Stimulated activated effector memory CD8-positive, alpha-beta T cell treated with anti-CD3 and anti-CD28 coated beads, Interleukin-12 subunit alpha, Interleukin-12 subunit beta, amount 100 ng/mL, for 72 hours (primary cell): ENCODE measurements around the gene AGAP1.
"Not testable (repeated sequence)": the region's sequence is repeated elsewhere in the genome, so short reads cannot be mapped to it uniquely, and the experiment has no call there.

Source experiments
- ATAC-seq: fragments of 150-1000 bp; cut with Tn5 transposase; 2 replicates; pipeline ENCODE4 v1.10.0; 2021
- DNase-seq, 2 donors: peaks; one replicate each; pipeline ENCODE4 v3.0.0; 2021 to 2022; ENCODE audit warnings: low spot score in 2 of 2
- H3K27ac Mint-ChIP-seq: one replicate; pipeline ENCODE4 v1.8.0; 2022; ENCODE audit warnings: mild to moderate bottlenecking, mixed read lengths
- H3K36me3 Mint-ChIP-seq: one replicate; pipeline ENCODE4 v1.8.0; 2022; ENCODE audit warnings: mild to moderate bottlenecking, mixed read lengths
- H3K4me1 Mint-ChIP-seq: one replicate; pipeline ENCODE4 v1.8.0; 2022; ENCODE audit warnings: mixed read lengths
- H3K4me3 Mint-ChIP-seq: one replicate; pipeline ENCODE4 v1.8.0; 2022; ENCODE audit warnings: mild to moderate bottlenecking, mixed read lengths
- H3K9me3 Mint-ChIP-seq: one replicate; pipeline ENCODE4 v1.8.0; 2022; ENCODE audit warnings: mixed read lengths

Gene AGAP1

DNA sequence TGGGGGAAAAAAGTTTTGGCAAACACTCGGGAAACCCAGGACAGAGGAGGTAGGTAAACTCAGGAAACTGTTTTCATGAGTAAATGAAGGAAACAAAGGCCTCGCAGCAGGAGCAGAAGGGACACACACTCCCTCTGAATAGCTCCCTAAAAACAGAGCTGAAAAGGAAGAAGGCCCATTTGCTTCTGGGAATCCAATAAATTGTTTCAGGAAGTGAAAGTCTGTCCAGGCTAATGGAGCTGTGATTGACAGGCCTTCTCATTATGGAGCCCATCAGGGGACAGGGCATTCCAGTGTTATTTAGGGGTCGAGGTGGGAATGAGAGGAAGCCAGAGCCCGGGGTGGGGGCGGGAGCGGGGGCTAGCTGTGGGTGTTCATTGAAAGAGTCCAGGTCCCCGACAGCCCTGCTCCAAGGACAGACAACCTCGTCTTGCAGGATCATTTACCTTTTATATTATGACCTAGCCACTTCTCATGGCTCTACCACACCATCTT lies 593.2 kb downstream of the AGAP1 start:
- ATAC-seq (no peak), DNase-seq (no peak)
- no peaks in the 10 kb centered on the region for H3K36me3 Mint-ChIP-seq
- no peak overlapping the region for H3K27ac Mint-ChIP-seq
- H3K9me3 Mint-ChIP-seq, result no peaks in the 10 kb centered on the region
- H3K4me3 Mint-ChIP-seq, result no peak overlapping the region
- H3K4me1 Mint-ChIP-seq, result no peaks in the 10 kb centered on the region

DNA sequence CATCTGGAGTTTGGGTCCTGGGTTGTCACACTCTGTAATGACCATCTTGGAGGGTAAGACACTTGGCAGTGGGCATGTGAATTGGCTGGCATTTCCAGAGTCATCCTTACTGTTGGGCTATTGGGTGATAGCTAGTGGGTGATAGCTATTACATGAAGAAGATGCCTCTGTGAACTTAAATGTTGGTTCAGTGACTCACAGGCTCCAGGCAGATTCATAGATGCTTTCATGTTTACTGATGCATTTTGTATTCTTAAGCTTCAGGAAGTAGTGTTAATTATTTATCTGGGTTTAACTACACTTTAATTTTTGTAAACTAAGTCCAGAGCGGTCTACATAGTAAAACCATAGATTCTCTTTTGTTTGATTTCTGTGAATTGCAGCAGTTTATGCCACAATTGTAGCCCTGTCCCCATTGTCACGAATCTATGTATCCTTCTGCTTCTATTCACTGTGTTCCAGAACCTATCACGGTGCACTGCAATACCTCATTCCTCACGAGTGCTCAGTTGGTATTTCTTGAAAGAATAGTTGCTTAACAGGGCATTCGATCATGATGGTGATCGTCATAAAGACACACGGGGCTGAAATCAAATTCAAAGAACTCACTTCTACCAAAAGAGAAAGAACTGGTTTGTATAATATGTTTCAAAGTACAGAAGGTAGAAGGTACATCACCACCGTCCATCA lies 594.7 kb downstream of the AGAP1 start:
- Mint-ChIP-seq H3K4me3 (no peak overlapping the region), H3K27ac (no peak overlapping the region), H3K9me3 (no peaks in the 10 kb centered on the region), H3K4me1 (no peaks in the 10 kb centered on the region), H3K36me3 (no peaks in the 10 kb centered on the region)
- DNase-seq, result no peak
- no peak for ATAC-seq

DNA sequence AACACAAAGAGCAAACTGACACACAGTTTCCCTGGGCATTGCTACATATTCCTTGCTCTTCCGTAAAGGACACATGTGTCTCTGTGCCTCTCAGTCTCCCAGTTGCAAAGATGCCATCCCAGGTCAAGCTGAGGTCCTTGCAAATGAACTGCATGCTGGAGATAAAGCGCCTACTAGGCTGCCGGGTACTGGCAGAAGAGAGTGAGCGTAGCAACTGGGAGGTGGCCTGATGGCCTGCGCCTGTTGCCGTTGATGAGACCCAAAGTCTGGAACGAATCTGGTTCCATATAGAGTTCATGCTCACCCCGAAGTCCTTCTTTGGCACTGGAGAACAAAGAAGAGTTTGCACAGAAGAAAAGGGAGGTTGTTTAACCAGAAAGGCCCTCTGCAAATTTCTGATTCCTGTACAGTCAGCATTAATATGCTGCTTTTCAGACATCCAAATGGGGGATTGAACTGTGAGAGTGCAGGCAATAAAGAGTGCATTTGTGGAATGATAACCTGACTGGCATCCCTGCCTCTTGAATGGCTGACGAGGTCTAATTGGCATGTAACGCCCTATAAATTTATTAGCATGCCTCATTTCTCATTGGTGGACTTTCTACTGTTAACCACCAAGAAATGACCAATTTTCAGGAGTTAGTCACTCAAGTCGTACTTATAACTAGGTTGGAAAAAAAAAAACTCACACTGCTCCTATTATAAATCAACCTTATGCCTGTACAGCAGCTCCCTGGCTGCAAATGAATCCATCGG lies 595.6 kb downstream of the AGAP1 start:
- Mint-ChIP-seq H3K4me3 (no peak overlapping the region), H3K4me1 (no peaks in the 10 kb centered on the region), H3K9me3 (no peaks in the 10 kb centered on the region), H3K36me3 (no peaks in the 10 kb centered on the region), H3K27ac (no peak overlapping the region)
- DNase-seq (no peak), ATAC-seq (no peak)

DNA sequence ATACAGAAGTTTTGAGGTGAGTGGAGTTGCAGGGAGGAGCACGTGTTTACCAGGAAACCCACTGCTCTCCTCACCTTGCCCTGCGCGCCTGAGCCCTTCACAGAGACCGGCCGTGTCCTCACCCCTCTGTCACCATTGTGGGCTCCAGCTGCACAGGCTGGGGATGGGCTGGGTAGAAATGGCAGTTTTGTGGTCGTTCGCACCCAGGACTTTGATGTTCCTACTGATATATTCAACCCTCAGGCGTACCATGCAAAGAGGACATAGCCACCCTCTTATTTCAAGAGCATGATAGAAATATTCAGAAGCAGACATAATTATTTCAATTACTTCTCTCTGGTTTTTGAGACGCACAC lies 596.2 kb downstream of the AGAP1 start:
- no peak for ATAC-seq
- Mint-ChIP-seq H3K4me1 (no peaks in the 10 kb centered on the region), H3K36me3 (no peaks in the 10 kb centered on the region), H3K9me3 (no peaks in the 10 kb centered on the region), H3K27ac (no peak overlapping the region), H3K4me3 (no peak overlapping the region)
- no peak for DNase-seq

DNA sequence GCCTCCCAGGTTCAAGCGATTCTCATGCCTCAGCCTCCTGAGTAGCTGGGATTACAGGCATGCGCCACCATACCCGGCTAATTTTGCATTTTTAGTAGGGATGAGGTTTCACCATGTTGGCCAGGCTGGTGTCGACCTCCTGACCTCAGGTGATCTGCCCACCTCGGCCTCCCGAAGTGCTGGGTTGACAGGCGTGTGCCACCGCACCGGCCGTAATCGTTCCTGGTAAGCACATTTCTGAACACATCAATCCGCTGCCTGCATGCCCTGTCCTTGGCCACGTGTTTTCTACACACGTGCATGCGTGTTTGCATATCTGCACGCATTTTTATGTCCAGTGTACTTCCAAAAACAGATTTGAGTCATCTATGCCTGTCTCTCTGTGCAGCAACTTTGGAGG lies 597.0 kb downstream of the AGAP1 start:
- H3K4me3 Mint-ChIP-seq, H3K9me3 Mint-ChIP-seq, H3K27ac Mint-ChIP-seq, DNase-seq, H3K4me1 Mint-ChIP-seq, ATAC-seq, H3K36me3 Mint-ChIP-seq: not testable (repeated sequence)

DNA sequence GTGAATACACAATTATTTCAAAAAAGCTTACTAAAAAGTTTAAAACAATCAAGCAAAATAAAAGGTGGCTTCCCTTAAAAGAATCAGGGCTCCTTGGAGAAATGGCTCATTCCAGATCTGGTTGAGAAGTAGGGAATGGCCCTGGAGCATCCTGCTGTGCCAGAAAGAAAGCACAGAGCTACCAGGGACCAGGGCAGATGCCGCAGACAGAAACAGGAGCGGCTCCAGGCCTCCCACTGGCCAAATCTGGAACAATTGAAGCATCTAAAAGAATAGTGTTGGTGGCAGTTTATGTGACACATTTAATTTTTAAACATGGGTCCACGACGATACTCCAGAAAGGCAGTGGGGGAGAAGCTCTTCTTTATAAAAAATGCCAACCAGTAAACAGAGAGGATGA lies 598.9 kb downstream of the AGAP1 start:
- H3K27ac Mint-ChIP-seq, result no peak overlapping the region
- no peaks in the 10 kb centered on the region for H3K9me3 Mint-ChIP-seq
- no peaks in the 10 kb centered on the region for H3K4me1 Mint-ChIP-seq
- no peaks in the 10 kb centered on the region for H3K36me3 Mint-ChIP-seq
- DNase-seq (no peak), ATAC-seq (no peak)
- no peak overlapping the region for H3K4me3 Mint-ChIP-seq

DNA sequence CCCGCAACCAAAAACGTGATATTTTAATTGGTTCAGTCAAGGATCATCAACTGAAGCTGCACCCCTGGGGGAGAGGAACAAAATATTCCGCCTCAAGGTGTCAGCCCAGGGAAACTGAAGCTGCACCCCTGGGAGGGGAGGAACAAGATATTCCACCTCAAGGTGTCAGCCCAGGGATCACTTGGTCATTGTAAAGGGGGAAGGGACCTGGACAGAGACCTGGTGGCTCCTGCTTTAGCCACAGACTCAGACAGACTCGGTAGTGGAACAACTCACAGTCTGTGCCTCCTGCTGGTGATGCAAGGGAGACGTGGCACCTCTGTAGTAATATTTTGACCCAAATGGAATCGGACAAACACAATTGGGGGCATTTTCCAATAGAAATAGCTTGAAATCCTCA lies 599.3 kb downstream of the AGAP1 start:
- H3K9me3 Mint-ChIP-seq, result no peaks in the 10 kb centered on the region
- H3K4me3 Mint-ChIP-seq, result no peak overlapping the region
- no peaks in the 10 kb centered on the region for H3K4me1 Mint-ChIP-seq
- no peak overlapping the region for H3K27ac Mint-ChIP-seq
- H3K36me3 Mint-ChIP-seq, result no peaks in the 10 kb centered on the region
- ATAC-seq, result no peak
- DNase-seq, result no peak

DNA sequence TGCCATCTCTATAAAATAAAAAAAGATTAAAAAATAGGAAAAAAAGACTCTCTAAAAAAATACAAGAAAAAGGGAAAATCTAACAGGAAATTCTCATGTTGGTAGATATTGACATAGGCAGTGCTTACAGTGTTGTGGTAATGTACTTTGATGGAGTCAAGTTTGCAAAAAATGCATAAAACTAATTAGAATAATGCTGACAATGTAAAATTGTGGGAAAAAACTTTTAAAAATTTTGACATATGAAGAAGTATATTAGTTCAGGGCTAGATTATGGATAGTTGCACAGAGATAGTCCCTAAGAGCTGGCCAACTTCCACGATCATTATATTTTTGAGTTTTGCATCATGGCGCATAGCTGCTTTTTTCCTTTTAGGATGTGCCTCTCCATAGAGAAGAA lies 601.7 kb downstream of the AGAP1 start:
- ATAC-seq (no peak), DNase-seq (no peak)
- H3K27ac Mint-ChIP-seq, result no peak overlapping the region
- no peaks in the 10 kb centered on the region for H3K9me3 Mint-ChIP-seq
- H3K4me3 Mint-ChIP-seq, result no peak overlapping the region
- no peaks in the 10 kb centered on the region for H3K36me3 Mint-ChIP-seq
- H3K4me1 Mint-ChIP-seq, result no peaks in the 10 kb centered on the region

DNA sequence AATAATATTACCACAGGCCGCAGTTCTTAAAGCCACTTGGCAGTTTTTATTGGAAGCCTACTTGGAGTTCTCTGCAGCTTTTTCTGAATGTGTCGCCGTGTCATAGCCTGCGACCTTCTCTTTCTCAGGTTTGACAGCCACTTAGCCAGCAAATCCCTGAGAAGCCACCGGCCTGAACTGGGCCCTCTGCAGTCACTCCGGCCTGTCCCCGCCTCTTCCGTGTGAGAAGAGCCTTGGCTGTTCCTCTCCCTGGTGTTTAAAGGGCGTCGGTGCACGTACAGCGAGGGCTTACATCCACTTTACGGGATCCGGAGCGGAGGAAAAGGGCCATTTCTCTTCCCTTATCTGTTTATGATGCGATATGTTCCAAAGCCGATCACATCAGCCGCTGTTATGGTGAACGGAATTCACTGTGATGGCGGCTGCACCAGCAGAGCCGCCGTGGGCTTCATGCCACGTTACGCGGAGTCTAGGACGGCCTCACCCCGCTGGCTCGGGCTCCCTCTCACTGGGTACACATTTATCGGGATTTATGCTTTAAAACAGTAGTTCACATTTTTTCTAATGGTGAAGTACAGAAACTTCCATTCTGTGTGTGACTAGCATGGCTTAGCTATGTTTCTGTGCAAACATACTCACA lies 607.6 kb downstream of the AGAP1 start:
- no peak for DNase-seq
- no peak overlapping the region for H3K27ac Mint-ChIP-seq
- no peaks in the 10 kb centered on the region for H3K9me3 Mint-ChIP-seq
- ATAC-seq, result no peak
- no peaks in the 10 kb centered on the region for H3K36me3 Mint-ChIP-seq
- H3K4me1 Mint-ChIP-seq, result peaks cover 6% of the 10 kb centered on the region
- H3K4me3 Mint-ChIP-seq, result no peak overlapping the region

DNA sequence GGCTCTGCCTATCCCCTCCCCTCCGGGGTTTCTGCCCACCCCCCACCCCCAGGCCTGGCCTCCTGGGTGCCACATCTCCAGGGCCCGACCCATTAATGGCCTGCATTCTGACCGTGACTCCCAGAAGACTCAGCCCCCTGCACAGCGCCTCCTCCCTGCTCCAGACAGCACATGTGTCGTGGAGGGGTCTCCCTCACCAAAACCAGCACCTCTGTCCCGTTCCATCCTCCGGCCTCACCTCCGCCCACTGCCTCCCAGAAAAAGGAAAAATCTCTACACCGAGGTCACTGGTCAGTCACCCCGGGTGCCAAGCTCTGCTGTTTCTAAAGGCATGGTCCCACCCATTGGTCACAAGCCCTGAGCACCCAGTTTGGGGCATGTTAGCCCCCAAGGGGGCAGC lies 609.1 kb downstream of the AGAP1 start:
- H3K9me3 Mint-ChIP-seq, result no peaks in the 10 kb centered on the region
- H3K36me3 Mint-ChIP-seq, result peaks cover 4% of the 10 kb centered on the region
- H3K4me1 Mint-ChIP-seq, result peaks cover 8% of the 10 kb centered on the region
- no peak overlapping the region for H3K4me3 Mint-ChIP-seq
- ATAC-seq (no peak), DNase-seq (no peak)
- no peak overlapping the region for H3K27ac Mint-ChIP-seq

DNA sequence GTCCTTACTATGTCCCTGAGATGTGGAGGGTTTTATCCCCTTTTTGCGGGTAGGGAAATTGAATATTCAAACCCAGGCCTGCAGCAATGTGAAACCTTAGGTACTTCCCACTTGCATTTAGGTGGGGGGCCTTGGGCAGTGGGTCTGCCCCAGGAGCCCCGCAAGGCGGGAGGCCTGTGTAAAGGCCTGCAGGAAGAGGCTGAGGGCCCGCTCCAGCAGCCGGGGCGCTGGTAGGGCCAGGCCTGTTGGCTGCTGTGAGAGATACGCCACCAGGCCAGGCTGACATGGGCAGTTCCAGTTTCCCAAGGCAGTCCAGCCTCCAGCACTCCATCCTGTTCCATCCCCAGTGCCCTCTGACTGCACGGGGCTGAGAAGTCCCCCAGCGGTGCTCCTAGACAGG lies 610.1 kb downstream of the AGAP1 start:
- no peak overlapping the region for H3K27ac Mint-ChIP-seq
- ATAC-seq (no peak), DNase-seq (no peak)
- H3K4me1 Mint-ChIP-seq, result peaks cover 13% of the 10 kb centered on the region
- no peaks in the 10 kb centered on the region for H3K9me3 Mint-ChIP-seq
- peaks cover 9% of the 10 kb centered on the region for H3K36me3 Mint-ChIP-seq
- no peak overlapping the region for H3K4me3 Mint-ChIP-seq

DNA sequence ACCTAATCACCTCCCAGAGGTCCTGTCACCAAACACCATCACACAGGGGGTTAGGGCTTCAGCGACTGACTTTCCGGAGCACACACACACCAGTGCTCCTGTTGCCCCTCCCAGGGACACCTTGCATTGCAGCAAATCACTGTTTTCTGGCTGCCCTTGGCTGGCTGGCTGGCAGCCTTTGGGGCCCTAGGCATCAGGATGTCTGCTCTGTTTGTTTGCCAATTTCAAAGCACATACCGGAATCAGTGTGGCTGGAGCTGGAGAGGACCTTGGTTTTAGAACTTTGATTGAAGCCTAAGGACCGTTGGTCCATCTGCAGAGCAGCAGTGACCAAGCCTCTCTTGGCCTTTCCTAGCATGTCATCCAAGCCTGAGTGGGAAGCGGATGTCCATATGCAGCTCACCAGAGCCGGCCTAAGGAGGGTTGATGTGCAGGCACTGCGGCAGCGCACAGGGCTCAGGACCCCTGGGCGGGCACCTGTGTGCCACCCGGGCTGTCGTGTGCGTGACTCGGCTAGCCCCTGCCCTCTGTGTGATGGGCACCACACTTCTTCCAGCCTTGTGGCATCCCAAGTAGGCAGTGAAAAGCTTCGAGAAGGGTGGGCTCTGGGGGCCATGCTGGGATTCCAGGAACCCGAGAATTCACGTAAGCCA lies 612.2 kb downstream of the AGAP1 start:
- DNase-seq, result no peak
- ATAC-seq, result no peak
- Mint-ChIP-seq H3K4me1 (peaks cover 13% of the 10 kb centered on the region), H3K27ac (no peak overlapping the region), H3K36me3 (peaks cover 9% of the 10 kb centered on the region), H3K9me3 (no peaks in the 10 kb centered on the region), H3K4me3 (no peak overlapping the region)

DNA sequence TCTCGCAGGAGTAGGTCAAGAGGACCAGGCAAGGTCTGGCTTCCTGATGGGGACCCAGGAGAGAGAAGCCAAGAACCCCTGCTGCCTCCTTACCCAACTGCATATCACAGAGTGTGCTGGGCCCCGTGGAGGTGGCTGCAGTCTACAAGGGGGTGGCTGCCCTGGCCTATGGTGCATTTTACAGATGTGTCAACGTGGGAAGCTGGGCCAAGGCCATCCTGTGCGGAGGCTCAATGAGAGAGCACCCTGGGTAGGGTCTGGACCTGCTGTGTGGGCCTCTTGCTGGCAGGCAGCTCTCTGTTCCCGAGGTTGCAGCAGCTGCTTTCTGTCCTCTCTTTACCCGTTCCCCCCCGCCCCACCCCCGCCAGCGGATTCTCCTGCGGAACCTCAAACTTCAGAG lies 612.9 kb downstream of the AGAP1 start:
- no peak overlapping the region for H3K27ac Mint-ChIP-seq
- peaks cover 13% of the 10 kb centered on the region for H3K4me1 Mint-ChIP-seq
- DNase-seq (no peak), ATAC-seq (no peak)
- no peaks in the 10 kb centered on the region for H3K9me3 Mint-ChIP-seq
- peaks cover 9% of the 10 kb centered on the region for H3K36me3 Mint-ChIP-seq
- H3K4me3 Mint-ChIP-seq, result no peak overlapping the region

DNA sequence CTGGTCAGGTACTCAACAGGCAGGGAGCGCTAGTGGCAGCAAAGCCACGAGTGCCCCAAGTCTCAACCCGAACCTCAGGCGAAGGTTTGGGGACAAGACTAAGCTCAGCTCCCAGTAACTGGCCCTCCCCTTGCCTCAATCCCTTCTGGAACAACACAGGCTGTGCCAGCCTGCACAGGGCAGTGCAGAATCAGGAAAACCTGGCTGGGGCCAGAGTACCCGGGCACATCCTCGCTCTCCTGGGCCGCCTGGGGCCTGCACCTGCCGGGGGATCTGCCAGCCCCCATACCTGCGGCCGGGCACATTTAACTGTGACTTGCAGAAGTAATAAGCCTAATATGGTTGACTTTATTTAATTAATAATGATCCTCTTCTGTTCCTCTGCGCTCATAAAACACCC lies 613.7 kb downstream of the AGAP1 start:
- Mint-ChIP-seq H3K4me3 (no peak overlapping the region), H3K4me1 (peaks cover 13% of the 10 kb centered on the region), H3K27ac (peak overlapping the region; percentile 32), H3K9me3 (no peaks in the 10 kb centered on the region), H3K36me3 (peaks cover 9% of the 10 kb centered on the region)
- ATAC-seq, result no peak
- DNase-seq, result no peak

DNA sequence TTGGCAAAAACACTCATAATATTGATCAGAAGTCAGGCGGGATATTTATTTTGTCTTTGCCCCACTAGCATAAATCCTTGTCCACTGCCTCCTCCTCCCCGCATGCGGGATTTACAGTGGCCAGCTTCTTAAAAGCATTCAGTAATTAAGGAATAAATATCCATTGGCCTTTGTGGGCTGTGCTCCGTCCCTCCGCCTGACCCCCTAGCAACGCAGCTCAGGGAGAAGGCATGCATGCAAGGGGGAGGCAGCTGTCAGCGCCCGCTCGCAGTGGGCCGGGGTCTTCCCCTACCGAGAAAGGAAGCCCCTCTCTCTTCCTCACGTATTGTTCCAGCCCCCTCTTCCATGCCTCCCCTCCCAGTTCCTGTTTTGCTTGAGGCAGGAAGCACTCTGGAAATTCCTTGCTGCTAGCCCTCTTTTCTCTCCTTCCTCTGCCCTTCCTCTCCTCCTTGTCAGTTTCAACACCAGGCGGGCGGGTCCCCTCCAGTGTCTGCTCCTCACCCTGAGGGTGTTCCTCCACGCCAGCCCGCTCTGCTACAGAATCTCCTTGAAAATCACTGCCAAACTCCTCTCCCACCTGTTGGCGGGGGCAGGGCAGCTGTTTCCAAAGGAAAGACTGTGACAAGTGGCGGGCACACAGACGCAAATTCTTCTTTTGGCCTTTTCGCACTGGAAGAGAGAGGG lies 614.2 kb downstream of the AGAP1 start:
- Mint-ChIP-seq H3K9me3 (no peaks in the 10 kb centered on the region), H3K27ac (peak overlapping the region; percentile 32), H3K4me3 (no peak overlapping the region), H3K36me3 (peaks cover 9% of the 10 kb centered on the region), H3K4me1 (peaks cover 11% of the 10 kb centered on the region)
- DNase-seq (no peak), ATAC-seq (no peak)
